ENCODE measurements around the gene TMOD1. TPM values are rescaled to one million over a fixed set of nuclear protein-coding genes. Genes with fewer than 3 reads are reported as not detected.
"Not testable (repeated sequence)": the region's sequence is repeated elsewhere in the genome, so short reads cannot be mapped to it uniquely, and the experiment has no call there.

Gene TMOD1
- total RNA-seq, 1 donor from 2014 or later, result 186 TPM

- Histone ChIP-seq H3K27me3 (ENCODE audit: low read depth) (no peaks in the 10 kb centered on the region), H3K36me3 (peaks cover 27% of the 10 kb centered on the region), H3K27ac (replicated peaks) (no peak overlapping the region), H3K4me3 (no peak overlapping the region), H3K9me3 (replicated peaks) (peaks cover 14% of the 10 kb centered on the region), H3K4me1 (no peaks in the 10 kb centered on the region)
- peak; percentile 48 for TF ChIP-seq CTCF (IDR thresholded peaks at IDR 0.05; ENCODE audit: borderline replicate concordance)
- intact Hi-C loops (cut with micrococcal nuclease), result no loop called here
- DNase-seq, result no peak
These were observed 14.4 kb upstream of the TMOD1 start for GRCh38 chr9:97487107-97487506.

GRCh38 chr9:97487861-97488260, 13.6 kb upstream of the TMOD1 start:
- Histone ChIP-seq H3K4me3 (no peak overlapping the region), H3K9me3 (replicated peaks) (peaks cover 9% of the 10 kb centered on the region), H3K27ac (replicated peaks) (no peak overlapping the region), H3K27me3 (ENCODE audit: low read depth) (no peaks in the 10 kb centered on the region), H3K4me1 (no peaks in the 10 kb centered on the region), H3K36me3 (peaks cover 22% of the 10 kb centered on the region)
- intact Hi-C loops (cut with micrococcal nuclease), result no loop called here
- TF ChIP-seq CTCF (IDR thresholded peaks at IDR 0.05; ENCODE audit: borderline replicate concordance), result no peak
- DNase-seq, result no peak

- H3K4me1 ChIP-seq, result no peaks in the 10 kb centered on the region
- no peaks in the 10 kb centered on the region for H3K27me3 ChIP-seq (ENCODE audit: low read depth)
- peaks cover 29% of the 10 kb centered on the region for H3K36me3 ChIP-seq
- intact Hi-C loops (cut with micrococcal nuclease), result no loop called here
- H3K9me3 ChIP-seq (replicated peaks), result peaks cover 9% of the 10 kb centered on the region
- DNase-seq, result no peak
- no peak overlapping the region for H3K27ac ChIP-seq (replicated peaks)
- TF ChIP-seq CTCF (IDR thresholded peaks at IDR 0.05; ENCODE audit: borderline replicate concordance), result no peak
- H3K4me3 ChIP-seq, result no peak overlapping the region
These were observed 10.1 kb upstream of the TMOD1 start for GRCh38 chr9:97491216-97491999.

- H3K9me3 ChIP-seq (replicated peaks); DNase-seq; H3K4me3 ChIP-seq; H3K27ac ChIP-seq (replicated peaks); intact Hi-C loops (cut with micrococcal nuclease); H3K27me3 ChIP-seq (ENCODE audit: low read depth): not testable (repeated sequence)
- Histone ChIP-seq H3K36me3 (peaks cover 16% of the 10 kb centered on the region), H3K4me1 (peaks cover 24% of the 10 kb centered on the region)
These were observed 3.7 kb upstream of the TMOD1 start for GRCh38 chr9:97497558-97498375.

- H3K4me3 ChIP-seq; intact Hi-C loops (cut with micrococcal nuclease); H3K27ac ChIP-seq (replicated peaks); H3K9me3 ChIP-seq (replicated peaks); DNase-seq: not testable (repeated sequence)
- H3K4me1 ChIP-seq, result peaks cover 35% of the 10 kb centered on the region
- H3K36me3 ChIP-seq, result peaks cover 16% of the 10 kb centered on the region
- peaks cover 12% of the 10 kb centered on the region for H3K27me3 ChIP-seq (ENCODE audit: low read depth)
These were observed 2.6 kb upstream of the TMOD1 start for GRCh38 chr9:97498846-97499245.

GRCh38 chr9:97500263-97500662, 1.2 kb upstream of the TMOD1 start:
- Histone ChIP-seq H3K27ac (replicated peaks) (no peak overlapping the region), H3K9me3 (replicated peaks) (no peaks in the 10 kb centered on the region), H3K4me1 (peaks cover 49% of the 10 kb centered on the region), H3K4me3 (no peak overlapping the region), H3K36me3 (peaks cover 14% of the 10 kb centered on the region), H3K27me3 (ENCODE audit: low read depth) (peaks cover 12% of the 10 kb centered on the region)
- DNase-seq, result no peak
- no peak for TF ChIP-seq CTCF (IDR thresholded peaks at IDR 0.05; ENCODE audit: borderline replicate concordance)
- intact Hi-C loops (cut with micrococcal nuclease), result no loop called here
